ENCODE results near the gene TTLL9.

DNA sequence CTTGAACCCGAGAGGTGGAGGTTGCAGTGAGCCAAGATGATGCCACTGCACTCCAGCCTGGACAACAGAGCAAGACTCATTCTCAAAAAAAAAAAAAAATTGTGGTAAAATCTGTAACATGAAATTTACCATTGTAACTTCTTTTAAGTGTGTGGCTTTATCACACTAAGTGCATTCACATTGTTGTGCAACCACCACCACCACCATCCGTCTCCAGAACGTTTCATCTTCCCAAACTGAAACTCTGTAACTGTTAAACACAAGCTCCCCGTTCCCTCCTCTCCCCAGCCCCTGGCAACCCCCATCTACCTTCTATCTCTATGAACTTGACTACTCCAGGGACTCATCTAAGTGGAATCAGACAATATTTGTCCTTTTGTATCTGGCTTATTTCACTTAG, 51.7 kb downstream of the TTLL9 start:
- no peak for TF ChIP-seq POLR2AphosphoS5 (IDR thresholded peaks at IDR 0.05)
- TF ChIP-seq EP300 (IDR thresholded peaks at IDR 0.05): no peak
- no peak for TF ChIP-seq POLR2A (IDR thresholded peaks at IDR 0.05)

All from upper lobe of left lung (tissue), 4 donors.